Measurements from ENCODE around the gene RNF212. TPM values are rescaled to one million over a fixed set of nuclear protein-coding genes. Genes with fewer than 3 reads are reported as not detected.

RNF212 gene
- total and polyA plus RNA-seq, 10 of the 15 experiments (the other 5 are each of a cell fraction or from before 2014, with no cell fraction given): not detected

DNA sequence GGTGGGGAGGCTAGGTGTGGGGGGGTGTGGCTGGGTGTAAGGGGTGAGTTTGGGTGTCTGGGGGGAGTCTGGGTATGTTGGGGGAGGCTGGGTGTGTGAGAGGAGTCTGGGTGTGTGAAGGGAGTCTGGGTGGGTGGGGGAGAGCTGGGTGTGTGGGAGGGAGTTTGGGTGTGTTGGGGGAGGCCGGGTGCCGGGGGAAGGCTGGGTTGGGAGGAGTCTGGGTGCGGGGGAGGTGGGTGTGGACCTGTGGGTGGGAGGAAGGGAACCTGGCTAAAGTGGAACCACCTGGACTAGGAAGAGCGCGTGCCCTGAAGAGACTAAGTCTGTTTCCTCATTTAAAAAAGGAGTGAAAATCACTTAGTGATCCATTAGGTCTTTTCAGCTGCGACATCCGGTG is 40.8 kb upstream of the RNF212 start (continued):
- TF ChIP-seq RBBP5 (conservative IDR thresholded peaks at IDR 0.05) (no peak), SUPT20H (IDR thresholded peaks at IDR 0.05; ENCODE audit: borderline replicate concordance, control insufficient read depth, low read depth, low read length) (no peak), YY1 (IDR thresholded peaks at IDR 0.05; ENCODE audit: low read depth, low read length) (no peak), MYC (IDR thresholded peaks at IDR 0.05; ENCODE audit: insufficient read depth, insufficient read length, insufficient replicate concordance, low read length, severe bottlenecking) (no peak)
- TF ChIP-seq, protein P1, sequence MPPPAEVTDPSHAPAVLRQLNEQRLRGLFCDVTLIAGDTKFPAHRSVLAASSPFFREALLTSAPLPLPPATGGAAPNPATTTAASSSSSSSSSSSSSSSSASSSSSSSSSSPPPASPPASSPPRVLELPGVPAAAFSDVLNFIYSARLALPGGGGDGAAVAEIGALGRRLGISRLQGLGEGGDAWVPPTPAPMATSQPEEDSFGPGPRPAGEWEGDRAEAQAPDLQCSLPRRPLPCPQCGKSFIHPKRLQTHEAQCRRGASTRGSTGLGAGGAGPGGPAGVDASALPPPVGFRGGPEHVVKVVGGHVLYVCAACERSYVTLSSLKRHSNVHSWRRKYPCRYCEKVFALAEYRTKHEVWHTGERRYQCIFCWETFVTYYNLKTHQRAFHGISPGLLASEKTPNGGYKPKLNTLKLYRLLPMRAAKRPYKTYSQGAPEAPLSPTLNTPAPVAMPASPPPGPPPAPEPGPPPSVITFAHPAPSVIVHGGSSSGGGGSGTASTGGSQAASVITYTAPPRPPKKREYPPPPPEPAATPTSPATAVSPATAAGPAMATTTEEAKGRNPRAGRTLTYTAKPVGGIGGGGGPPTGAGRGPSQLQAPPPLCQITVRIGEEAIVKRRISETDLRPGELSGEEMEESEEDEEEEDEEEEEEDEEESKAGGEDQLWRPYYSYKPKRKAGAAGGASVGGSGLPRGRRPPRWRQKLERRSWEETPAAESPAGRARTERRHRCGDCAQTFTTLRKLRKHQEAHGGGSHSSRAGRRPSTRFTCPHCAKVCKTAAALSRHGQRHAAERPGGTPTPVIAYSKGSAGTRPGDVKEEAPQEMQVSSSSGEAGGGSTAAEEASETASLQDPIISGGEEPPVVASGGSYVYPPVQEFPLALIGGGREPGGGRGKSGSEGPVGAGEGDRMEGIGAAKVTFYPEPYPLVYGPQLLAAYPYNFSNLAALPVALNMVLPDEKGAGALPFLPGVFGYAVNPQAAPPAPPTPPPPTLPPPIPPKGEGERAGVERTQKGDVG (CRISPR knock-in tag; IDR thresholded peaks at IDR 0.05): no peak
- TF ChIP-seq, protein P2, sequence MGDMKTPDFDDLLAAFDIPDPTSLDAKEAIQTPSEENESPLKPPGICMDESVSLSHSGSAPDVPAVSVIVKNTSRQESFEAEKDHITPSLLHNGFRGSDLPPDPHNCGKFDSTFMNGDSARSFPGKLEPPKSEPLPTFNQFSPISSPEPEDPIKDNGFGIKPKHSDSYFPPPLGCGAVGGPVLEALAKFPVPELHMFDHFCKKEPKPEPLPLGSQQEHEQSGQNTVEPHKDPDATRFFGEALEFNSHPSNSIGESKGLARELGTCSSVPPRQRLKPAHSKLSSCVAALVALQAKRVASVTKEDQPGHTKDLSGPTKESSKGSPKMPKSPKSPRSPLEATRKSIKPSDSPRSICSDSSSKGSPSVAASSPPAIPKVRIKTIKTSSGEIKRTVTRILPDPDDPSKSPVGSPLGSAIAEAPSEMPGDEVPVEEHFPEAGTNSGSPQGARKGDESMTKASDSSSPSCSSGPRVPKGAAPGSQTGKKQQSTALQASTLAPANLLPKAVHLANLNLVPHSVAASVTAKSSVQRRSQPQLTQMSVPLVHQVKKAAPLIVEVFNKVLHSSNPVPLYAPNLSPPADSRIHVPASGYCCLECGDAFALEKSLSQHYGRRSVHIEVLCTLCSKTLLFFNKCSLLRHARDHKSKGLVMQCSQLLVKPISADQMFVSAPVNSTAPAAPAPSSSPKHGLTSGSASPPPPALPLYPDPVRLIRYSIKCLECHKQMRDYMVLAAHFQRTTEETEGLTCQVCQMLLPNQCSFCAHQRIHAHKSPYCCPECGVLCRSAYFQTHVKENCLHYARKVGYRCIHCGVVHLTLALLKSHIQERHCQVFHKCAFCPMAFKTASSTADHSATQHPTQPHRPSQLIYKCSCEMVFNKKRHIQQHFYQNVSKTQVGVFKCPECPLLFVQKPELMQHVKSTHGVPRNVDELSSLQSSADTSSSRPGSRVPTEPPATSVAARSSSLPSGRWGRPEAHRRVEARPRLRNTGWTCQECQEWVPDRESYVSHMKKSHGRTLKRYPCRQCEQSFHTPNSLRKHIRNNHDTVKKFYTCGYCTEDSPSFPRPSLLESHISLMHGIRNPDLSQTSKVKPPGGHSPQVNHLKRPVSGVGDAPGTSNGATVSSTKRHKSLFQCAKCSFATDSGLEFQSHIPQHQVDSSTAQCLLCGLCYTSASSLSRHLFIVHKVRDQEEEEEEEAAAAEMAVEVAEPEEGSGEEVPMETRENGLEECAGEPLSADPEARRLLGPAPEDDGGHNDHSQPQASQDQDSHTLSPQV (IDR thresholded peaks at IDR 0.05): no peak

All from GM12878 (cell line).